ENCODE results near the gene TMEM87A.
"Not testable (repeated sequence)": the region's sequence is repeated elsewhere in the genome, so short reads cannot be mapped to it uniquely, and the experiment has no call there.

TMEM87A gene

GRCh38 chr15:42270551-42270950 is 2.7 kb downstream of the TMEM87A start:
- no peak for DNase-seq (ENCODE audit: low spot score)

- DNase-seq (ENCODE audit: low spot score) = no peak
Observed at GRCh38 chr15:42267286-42267685, 5.9 kb downstream of the TMEM87A start.

- no peak for DNase-seq (ENCODE audit: low spot score)
Observed at GRCh38 chr15:42264795-42265194, 8.4 kb downstream of the TMEM87A start.

- no peak for DNase-seq (ENCODE audit: low spot score)
Observed at GRCh38 chr15:42253300-42253699, 19.9 kb downstream of the TMEM87A start.

GRCh38 chr15:42240823-42241222 is 32.4 kb downstream of the TMEM87A start:
- no peak for DNase-seq (ENCODE audit: low spot score)

- no peak for DNase-seq (ENCODE audit: low spot score)
Observed at GRCh38 chr15:42239528-42240182, 33.6 kb downstream of the TMEM87A start.

GRCh38 chr15:42233107-42233506 is 40.1 kb downstream of the TMEM87A start:
- no peak for DNase-seq (ENCODE audit: low spot score)

GRCh38 chr15:42232606-42233005 is 40.6 kb downstream of the TMEM87A start:
- no peak for DNase-seq (ENCODE audit: low spot score)

- DNase-seq (ENCODE audit: low spot score) = no peak
Observed at GRCh38 chr15:42231088-42231487, 42.1 kb downstream of the TMEM87A start.

- DNase-seq (ENCODE audit: low spot score) = not testable (repeated sequence)
Observed at GRCh38 chr15:42228981-42229380, 44.3 kb downstream of the TMEM87A start.

- DNase-seq (ENCODE audit: low spot score) = no peak
Observed at GRCh38 chr15:42228036-42228435, 45.2 kb downstream of the TMEM87A start.

GRCh38 chr15:42226648-42227047 is 46.6 kb downstream of the TMEM87A start:
- DNase-seq (ENCODE audit: low spot score) = no peak

GRCh38 chr15:42220216-42220615 is 53.0 kb downstream of the TMEM87A start:
- no peak for DNase-seq (ENCODE audit: low spot score)

- DNase-seq (ENCODE audit: low spot score) = no peak
Observed at GRCh38 chr15:42218953-42219592, 54.2 kb downstream of the TMEM87A start.

GRCh38 chr15:42217568-42217967 is 55.7 kb downstream of the TMEM87A start:
- DNase-seq (ENCODE audit: low spot score) = no peak

GRCh38 chr15:42215913-42216829 is 57.1 kb downstream of the TMEM87A start:
- DNase-seq (ENCODE audit: low spot score) = peak; percentile 31

- DNase-seq (ENCODE audit: low spot score) = no peak
Observed at GRCh38 chr15:42214600-42214999, 58.6 kb downstream of the TMEM87A start.

- DNase-seq (ENCODE audit: low spot score) = no peak
Observed at GRCh38 chr15:42213511-42213910, 59.7 kb downstream of the TMEM87A start.

GRCh38 chr15:42210696-42211095 is 62.5 kb downstream of the TMEM87A start:
- DNase-seq (ENCODE audit: low spot score) = no peak

- DNase-seq (ENCODE audit: low spot score) = peak; percentile 93
Observed at GRCh38 chr15:42207674-42208579, 65.3 kb downstream of the TMEM87A start, which contains the start of gene VPS39. VPS39 (minus strand) TSS chr15:42208304; CDS start chr15:42208153, 151 bp downstream.

- no peak for DNase-seq (ENCODE audit: low spot score)
Observed at GRCh38 chr15:42206406-42206805, 66.8 kb downstream of the TMEM87A start.

GRCh38 chr15:42203891-42204290 is 69.3 kb downstream of the TMEM87A start:
- DNase-seq (ENCODE audit: low spot score) = no peak
